ENCODE data around the gene SCRN1.
A peak's percentile ranks its signal among the peaks of the same experiment; 100 is the strongest.

SCRN1 gene

GRCh38 chr7:30032310-30033125 is 42.9 kb upstream of the SCRN1 start:
- no peak for DNase-seq (ENCODE audit: low read depth in 1 of 2, low spot score in 1 of 2)
- Histone ChIP-seq H3K27me3 (ENCODE audit: insufficient read depth, poor library complexity, severe bottlenecking) (no peaks in the 10 kb centered on the region), H3K27ac (replicated peaks) (no peak overlapping the region), H3K4me3 (replicated peaks; ENCODE audit: insufficient read depth, low read length) (no peak overlapping the region)
- TF ChIP-seq GABPA (IDR thresholded peaks at IDR 0.05; ENCODE audit: low read depth), result no peak
- TF ChIP-seq CTCF (IDR thresholded peaks at IDR 0.05; ENCODE audit: insufficient read depth, low read length), result no peak
- no peak for TF ChIP-seq POLR2AphosphoS5 (IDR thresholded peaks at IDR 0.05; ENCODE audit: low read depth)
- no peak for TF ChIP-seq SPI1 (IDR thresholded peaks at IDR 0.05; ENCODE audit: borderline replicate concordance, low read depth)
- no peak for TF ChIP-seq REST (IDR thresholded peaks at IDR 0.05; ENCODE audit: insufficient replicate concordance, low read depth)

- H3K4me3 ChIP-seq (replicated peaks; ENCODE audit: insufficient read depth, low read length), result no peak overlapping the region
- no peak overlapping the region for H3K27ac ChIP-seq (replicated peaks)
- DNase-seq (ENCODE audit: low read depth in 1 of 2, low spot score in 1 of 2), result peak in 1 of 2 experiments; percentile 4
- H3K27me3 ChIP-seq (ENCODE audit: insufficient read depth, poor library complexity, severe bottlenecking), result no peaks in the 10 kb centered on the region
- TF ChIP-seq POLR2AphosphoS5 (IDR thresholded peaks at IDR 0.05; ENCODE audit: low read depth), result no peak
- TF ChIP-seq SPI1 (IDR thresholded peaks at IDR 0.05; ENCODE audit: borderline replicate concordance, low read depth), result no peak
- no peak for TF ChIP-seq REST (IDR thresholded peaks at IDR 0.05; ENCODE audit: insufficient replicate concordance, low read depth)
- no peak for TF ChIP-seq CTCF (IDR thresholded peaks at IDR 0.05; ENCODE audit: insufficient read depth, low read length)
- TF ChIP-seq GABPA (IDR thresholded peaks at IDR 0.05; ENCODE audit: low read depth), result no peak
Observed at GRCh38 chr7:30029696-30030095, 40.1 kb upstream of the SCRN1 start.

GRCh38 chr7:30028749-30029635 is 39.4 kb upstream of the SCRN1 start:
- DNase-seq (ENCODE audit: low read depth in 1 of 2, low spot score in 1 of 2), result peak in 1 of 2 experiments; percentile 26
- Histone ChIP-seq H3K27me3 (ENCODE audit: insufficient read depth, poor library complexity, severe bottlenecking) (no peaks in the 10 kb centered on the region), H3K4me3 (replicated peaks; ENCODE audit: insufficient read depth, low read length) (peak overlapping the region; percentile 94), H3K27ac (replicated peaks) (no peak overlapping the region)
- TF ChIP-seq GABPA (IDR thresholded peaks at IDR 0.05; ENCODE audit: low read depth) (no peak), CTCF (IDR thresholded peaks at IDR 0.05; ENCODE audit: insufficient read depth, low read length) (no peak), REST (IDR thresholded peaks at IDR 0.05; ENCODE audit: insufficient replicate concordance, low read depth) (no peak), POLR2AphosphoS5 (IDR thresholded peaks at IDR 0.05; ENCODE audit: low read depth) (no peak), SPI1 (IDR thresholded peaks at IDR 0.05; ENCODE audit: borderline replicate concordance, low read depth) (no peak)
